DOHH2 (cell line): ENCODE data around the gene BLOC1S2.

Source experiments
- H3F3A ChIP-seq: fragments of 200-600 bp; sonication (generic), shearing (Covaris generic); 2 replicates; pipeline ENCODE4 v1.6.0; 2016; ENCODE audit warnings: antibody characterized with exemption, mild to moderate bottlenecking; ENCODE audit not compliant: control insufficient read depth, insufficient read depth
- H3K27ac ChIP-seq: fragments of 200-600 bp; sonication (generic); 2 replicates; pipeline ENCODE4 v1.5.1; 2014; ENCODE audit warnings: low read depth, mild to moderate bottlenecking, low read length, moderate library complexity
- H3K27me3 ChIP-seq: fragments of 200-600 bp; sonication (generic); 2 replicates; pipeline ENCODE4 v1.6.1; 2014; ENCODE audit warnings: mild to moderate bottlenecking, low read length, mixed read lengths; ENCODE audit not compliant: control insufficient read depth
- H3K36me3 ChIP-seq: fragments of 200-600 bp; sonication (generic); 2 replicates; pipeline ENCODE4 v1.6.1; 2014; ENCODE audit warnings: mild to moderate bottlenecking, low read length, moderate library complexity, mixed read lengths; ENCODE audit not compliant: control insufficient read depth
- H3K4me1 ChIP-seq: fragments of 200-600 bp; sonication (generic); 2 replicates; pipeline ENCODE4 v1.6.1; 2014; ENCODE audit warnings: mild to moderate bottlenecking, low read length, mixed read lengths; ENCODE audit not compliant: control insufficient read depth
- H3K4me2 ChIP-seq: fragments of 200-600 bp; sonication (generic); 2 replicates; pipeline ENCODE4 v1.6.0; 2014; ENCODE audit warnings: mild to moderate bottlenecking, low read length, moderate library complexity
- H3K4me3 ChIP-seq: fragments of 200-600 bp; sonication (generic); 2 replicates; pipeline ENCODE4 v1.5.1; 2014; ENCODE audit warnings: mild to moderate bottlenecking, low read length, mixed read lengths
- H3K79me2 ChIP-seq: fragments of 200-600 bp; sonication (generic); 2 replicates; pipeline ENCODE4 v1.6.1; 2014; ENCODE audit warnings: mild to moderate bottlenecking, low read length, mixed read lengths; ENCODE audit not compliant: control insufficient read depth
- H3K9me2 ChIP-seq: fragments of 200-600 bp; sonication (generic); replicated peaks from 2 replicates; pipeline ENCODE4 v1.6.1; 2014; ENCODE audit warnings: mild to moderate bottlenecking, low read length, mixed read lengths; ENCODE audit not compliant: control insufficient read depth
- H3K9me3 ChIP-seq: fragments of 200-600 bp; sonication (generic); 2 replicates; pipeline ENCODE4 v1.6.1; 2014; ENCODE audit warnings: antibody characterized with exemption, low read length, mixed read lengths; ENCODE audit not compliant: control insufficient read depth, insufficient read depth
- H4K20me1 ChIP-seq: fragments of 200-600 bp; sonication (generic); 2 replicates; pipeline ENCODE4 v1.6.0; 2014; ENCODE audit warnings: low read depth, mild to moderate bottlenecking, antibody characterized with exemption, low read length, moderate library complexity; ENCODE audit not compliant: control insufficient read depth, insufficient read depth
- CTCF ChIP-seq: fragments of 200-600 bp; sonication (generic); IDR thresholded peaks from one replicate; pipeline ENCODE4 v1.5.1; 2014; ENCODE audit warnings: antibody characterized with exemption, mild to moderate bottlenecking, low read depth, low read length; ENCODE audit not compliant: poor library complexity, severe bottlenecking
- EZH2phosphoT487 ChIP-seq: fragments of 200-600 bp; sonication (generic); IDR thresholded peaks from 2 replicates; pipeline ENCODE4 v1.6.1; 2017; ENCODE audit warnings: borderline replicate concordance, mild to moderate bottlenecking, antibody characterized with exemption, low read length, moderate library complexity, mixed read lengths

The BLOC1S2 gene

GRCh38 chr10:100319707-100320402 is 33.4 kb upstream of the BLOC1S2 start:
- H3K36me3 ChIP-seq, result no peaks in the 10 kb centered on the region
- no peaks in the 10 kb centered on the region for H3F3A ChIP-seq
- no peak overlapping the region for H3K27ac ChIP-seq
- H3K4me2 ChIP-seq, result no peak overlapping the region
- peaks cover 26% of the 10 kb centered on the region for H3K27me3 ChIP-seq
- no peaks in the 10 kb centered on the region for H3K4me1 ChIP-seq
- H4K20me1 ChIP-seq, result no peaks in the 10 kb centered on the region
- H3K9me2 ChIP-seq, result no peaks in the 10 kb centered on the region
- TF ChIP-seq CTCF (no peak), EZH2phosphoT487 (no peak)
- H3K79me2 ChIP-seq, result no peaks in the 10 kb centered on the region
- no peaks in the 10 kb centered on the region for H3K9me3 ChIP-seq
- no peak overlapping the region for H3K4me3 ChIP-seq

- Histone ChIP-seq H4K20me1 (no peaks in the 10 kb centered on the region), H3K4me1 (no peaks in the 10 kb centered on the region), H3K79me2 (no peaks in the 10 kb centered on the region), H3K4me2 (no peak overlapping the region), H3K27me3 (peaks cover 37% of the 10 kb centered on the region), H3K36me3 (no peaks in the 10 kb centered on the region), H3K9me3 (no peaks in the 10 kb centered on the region), H3K4me3 (no peak overlapping the region), H3F3A (no peaks in the 10 kb centered on the region), H3K9me2 (no peaks in the 10 kb centered on the region), H3K27ac (no peak overlapping the region)
- TF ChIP-seq CTCF, result no peak
- TF ChIP-seq EZH2phosphoT487, result no peak
These were observed 31.7 kb upstream of the BLOC1S2 start for GRCh38 chr10:100318207-100318606.

GRCh38 chr10:100315615-100316014 is 29.1 kb upstream of the BLOC1S2 start:
- peaks cover 49% of the 10 kb centered on the region for H3K27me3 ChIP-seq
- H3K36me3 ChIP-seq, result no peaks in the 10 kb centered on the region
- H3K9me2 ChIP-seq, result no peaks in the 10 kb centered on the region
- no peaks in the 10 kb centered on the region for H3K9me3 ChIP-seq
- no peaks in the 10 kb centered on the region for H3K4me1 ChIP-seq
- H3K27ac ChIP-seq, result no peak overlapping the region
- TF ChIP-seq EZH2phosphoT487 (no peak), CTCF (no peak)
- no peak overlapping the region for H3K4me2 ChIP-seq
- H3F3A ChIP-seq, result no peaks in the 10 kb centered on the region
- no peaks in the 10 kb centered on the region for H3K79me2 ChIP-seq
- H4K20me1 ChIP-seq, result no peaks in the 10 kb centered on the region
- H3K4me3 ChIP-seq, result no peak overlapping the region
